NCI-H460 (cell line): ENCODE results near the gene KDR. TPM values are rescaled to one million over a fixed set of nuclear protein-coding genes. Genes with fewer than 3 reads are reported as not detected.

ENCODE experiments used
- DNase-seq: peaks from one replicate; pipeline ENCODE4 v3.0.0-alpha.2; 2016; ENCODE audit warnings: low read depth; ENCODE audit errors: extremely low read depth
- polyA plus RNA-seq: library from polyadenylated mRNA; depleted of rRNA; stranded (reverse); fragments of >200 nt; gene quantifications from 2 replicates; pipeline ENCODE4 v1.2.3, GENCODE V29; 2014; cell fraction: nucleus; rRNA removed
- total RNA-seq: library from RNA; depleted of rRNA; stranded (reverse); fragments of >200 nt; shearing (Covaris generic); gene quantifications from 2 replicates; pipeline ENCODE4 v1.2.3, GENCODE V29; 2014; rRNA removed

KDR gene
- total RNA-seq: 0.10 and 0.35 TPM in 2 replicates
- 0.01 TPM in 1 of 2 replicates, not detected in the other for polyA plus RNA-seq

GRCh38 chr4:55125087-55125721, at the start of gene KDR:
TSS of gene KDR (minus strand) at chr4:55125595. CDS start at chr4:55125293, 302 bp downstream.
- no peak for DNase-seq

DNA sequence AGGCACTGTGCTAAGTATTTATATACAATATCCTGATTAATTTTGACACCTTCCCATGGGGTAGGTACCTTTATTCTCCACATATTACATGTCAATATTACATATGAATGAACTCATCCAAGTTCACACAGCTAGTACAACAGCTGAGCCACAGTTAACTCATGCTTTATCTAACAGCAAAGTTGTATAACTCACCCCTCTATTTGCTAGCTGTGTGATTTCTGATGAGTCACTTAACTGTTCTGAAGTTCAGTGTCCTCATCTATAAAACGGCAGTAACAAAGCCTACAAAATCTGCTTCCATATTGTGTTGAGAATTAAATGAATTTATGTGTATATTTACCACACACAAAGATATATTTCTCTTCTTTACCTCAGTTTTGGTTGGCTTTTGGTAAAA, 48.2 kb upstream of the KDR start:
- no peak for DNase-seq

- DNase-seq: no peak
Observed at GRCh38 chr4:55172694-55173287, 47.4 kb upstream of the KDR start.

DNA sequence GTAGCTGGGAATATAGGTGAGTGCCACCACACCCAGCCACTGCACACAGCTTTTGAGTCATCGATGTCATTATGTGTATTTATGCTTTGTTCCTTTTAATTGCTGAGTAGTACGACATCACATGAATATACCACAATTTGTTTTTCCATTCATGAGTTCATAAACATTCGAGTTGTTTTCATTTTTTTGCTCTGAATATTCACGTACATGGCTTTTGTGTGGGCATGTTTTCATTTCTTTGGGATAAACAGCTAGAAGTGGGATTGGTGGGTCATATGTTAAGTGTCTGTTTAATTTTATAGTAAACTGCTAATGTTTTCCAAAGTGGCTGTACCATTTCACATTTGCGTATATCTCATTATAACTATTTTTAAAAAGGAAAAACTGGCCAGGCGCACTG, 45.1 kb upstream of the KDR start:
- no peak for DNase-seq

GRCh38 chr4:55169352-55169961, 44.1 kb upstream of the KDR start:
- peak; percentile 54 for DNase-seq

DNA sequence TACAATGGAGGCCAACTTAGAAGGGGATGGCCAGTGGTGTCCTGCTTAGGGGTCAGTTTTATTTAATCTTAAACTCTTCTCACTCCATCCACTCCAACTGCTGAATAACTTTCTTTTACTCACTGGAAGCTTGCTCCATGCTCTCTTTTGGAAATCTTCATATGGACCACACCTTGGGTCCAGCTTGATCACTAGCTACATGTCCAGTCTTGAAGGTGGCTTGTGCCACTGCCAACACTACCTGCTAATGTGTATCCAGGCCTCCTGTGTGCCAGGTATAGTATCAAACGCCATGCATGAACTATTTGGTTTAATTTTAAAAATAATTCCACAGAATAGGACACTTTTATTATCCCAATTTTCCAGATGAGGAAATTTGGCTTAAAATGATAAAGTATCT, 37.0 kb upstream of the KDR start:
- no peak for DNase-seq

DNA sequence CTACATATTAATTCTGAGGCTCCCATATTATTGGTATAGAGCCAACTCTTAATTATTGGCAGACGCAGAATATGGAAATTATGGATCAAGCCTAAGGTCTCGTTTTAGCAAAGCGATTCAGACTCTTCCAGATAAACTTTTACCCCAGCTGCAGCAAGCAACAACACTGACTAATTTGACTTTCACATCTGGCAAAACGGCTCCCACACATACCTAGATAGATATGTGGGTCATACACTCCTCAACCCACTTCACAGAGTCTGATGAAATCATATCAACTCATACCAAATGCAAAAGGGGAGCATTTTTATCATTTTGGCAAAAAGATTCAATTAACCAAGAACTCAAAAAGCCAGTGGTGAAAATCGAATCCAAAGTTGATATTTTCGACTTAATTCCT, 36.3 kb upstream of the KDR start:
- no peak for DNase-seq

DNA sequence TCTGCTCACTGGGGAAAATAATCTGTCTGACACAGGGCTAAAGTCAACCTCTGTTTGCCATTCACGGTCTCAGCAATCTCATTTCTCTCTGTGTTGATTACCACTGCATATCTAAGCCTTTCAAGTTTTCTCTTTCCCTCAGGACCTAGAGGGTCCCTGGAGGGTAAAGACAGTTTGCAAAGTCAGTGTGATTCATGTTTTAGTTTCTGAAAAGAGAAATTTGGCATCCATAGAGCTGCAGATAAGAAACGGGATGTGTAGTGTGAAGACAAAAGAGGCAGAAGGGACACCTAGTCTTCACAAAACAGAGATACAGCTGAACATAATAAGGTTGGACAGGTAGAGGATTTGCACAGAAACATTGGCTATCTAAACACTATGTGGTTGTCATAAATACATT, 34.5 kb upstream of the KDR start:
- DNase-seq: no peak

- no peak for DNase-seq
Observed at GRCh38 chr4:55158957-55159356, 33.6 kb upstream of the KDR start.

- DNase-seq: no peak
Observed at GRCh38 chr4:55157559-55158277, 32.3 kb upstream of the KDR start.

- no peak for DNase-seq
Observed at GRCh38 chr4:55154933-55155332, 29.5 kb upstream of the KDR start.

DNA sequence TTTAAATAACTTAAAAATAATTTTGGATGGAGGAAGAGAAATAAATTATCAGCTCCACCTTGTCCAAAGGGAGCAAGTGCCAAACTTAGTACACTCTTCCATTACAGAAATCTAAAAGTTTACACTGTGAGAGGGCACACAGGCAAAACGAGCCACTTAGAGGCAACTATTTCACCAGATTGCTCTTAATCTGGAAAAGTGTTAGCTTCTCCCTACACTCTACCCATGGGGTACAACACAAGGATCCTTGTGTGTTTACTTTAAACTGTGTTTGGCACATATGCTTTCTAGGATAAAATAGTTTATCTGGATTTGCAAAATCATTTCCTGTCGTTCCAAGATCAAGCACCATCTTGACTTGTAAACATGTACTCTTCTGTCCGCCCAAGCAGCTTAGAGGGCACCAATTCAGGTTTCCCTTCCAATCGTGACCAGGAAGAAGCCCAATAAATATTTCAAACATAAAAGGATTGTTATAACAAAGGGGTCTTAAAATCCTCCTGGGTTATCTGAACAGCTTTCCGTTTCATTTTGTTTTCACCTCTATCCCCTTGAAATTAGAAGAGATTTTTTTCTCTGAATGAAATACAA, 29.0 kb upstream of the KDR start:
- DNase-seq: no peak

DNA sequence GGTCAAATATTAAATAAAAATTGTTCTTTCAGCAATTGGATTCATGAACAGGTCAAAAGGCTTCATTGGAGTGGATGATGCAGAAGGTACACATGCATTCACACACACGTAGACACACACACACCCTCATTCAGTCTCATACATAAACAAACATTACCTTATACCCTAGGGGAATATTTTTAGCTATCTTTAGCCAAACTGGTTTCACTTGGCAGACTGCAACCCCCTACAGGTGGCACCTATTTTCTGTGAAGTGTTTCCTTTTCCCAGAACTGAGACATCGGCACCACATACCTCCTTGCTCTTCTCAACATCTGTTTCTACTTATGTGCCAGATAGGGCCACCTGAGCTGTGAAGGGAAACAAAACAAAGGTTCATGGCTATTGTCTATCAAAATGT, 18.5 kb upstream of the KDR start:
- DNase-seq: no peak

GRCh38 chr4:55138367-55138766, 13.0 kb upstream of the KDR start:
- DNase-seq: no peak

GRCh38 chr4:55136634-55137033, 11.2 kb upstream of the KDR start:
- DNase-seq: no peak

- no peak for DNase-seq
Observed at GRCh38 chr4:55133951-55134350, 8.6 kb upstream of the KDR start.

GRCh38 chr4:55132775-55133174, 7.4 kb upstream of the KDR start:
- DNase-seq: no peak

GRCh38 chr4:55127521-55127920, 2.1 kb upstream of the KDR start:
- no peak for DNase-seq

DNA sequence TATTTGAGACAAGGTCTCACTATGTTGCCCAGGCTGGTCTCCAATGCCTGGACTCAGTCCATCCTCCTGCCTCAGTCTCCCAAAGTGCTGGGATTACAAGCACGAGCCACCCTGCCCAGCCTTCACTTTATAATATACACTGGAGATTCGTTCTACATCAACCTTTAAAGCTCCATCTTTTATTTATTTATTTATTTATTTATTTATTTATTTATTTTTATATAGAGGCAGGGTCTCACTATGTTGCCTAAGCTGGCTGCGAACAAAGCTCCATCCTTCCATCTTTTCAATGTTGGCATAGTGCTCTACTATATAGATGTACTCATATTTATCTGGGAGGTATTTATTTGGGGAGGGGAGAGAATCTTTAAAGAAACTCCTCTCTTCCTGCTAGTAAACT, 1.7 kb upstream of the KDR start:
- DNase-seq: no peak

GRCh38 chr4:55125763-55126541, 557 bp upstream of the KDR start:
- DNase-seq: no peak
